ENCODE measurements around the gene DCST2. TPM values are rescaled to one million over a fixed set of nuclear protein-coding genes. Genes with fewer than 3 reads are reported as not detected.
A peak's percentile ranks its signal among the peaks of the same experiment; 100 is the strongest.

The DCST2 gene
- total and polyA plus RNA-seq, 9 of the 15 experiments (the other 6 are each of a cell fraction or from before 2014, with no cell fraction given), result 0.09 to 0.49 (median 0.11) TPM; not detected in 3

DNA sequence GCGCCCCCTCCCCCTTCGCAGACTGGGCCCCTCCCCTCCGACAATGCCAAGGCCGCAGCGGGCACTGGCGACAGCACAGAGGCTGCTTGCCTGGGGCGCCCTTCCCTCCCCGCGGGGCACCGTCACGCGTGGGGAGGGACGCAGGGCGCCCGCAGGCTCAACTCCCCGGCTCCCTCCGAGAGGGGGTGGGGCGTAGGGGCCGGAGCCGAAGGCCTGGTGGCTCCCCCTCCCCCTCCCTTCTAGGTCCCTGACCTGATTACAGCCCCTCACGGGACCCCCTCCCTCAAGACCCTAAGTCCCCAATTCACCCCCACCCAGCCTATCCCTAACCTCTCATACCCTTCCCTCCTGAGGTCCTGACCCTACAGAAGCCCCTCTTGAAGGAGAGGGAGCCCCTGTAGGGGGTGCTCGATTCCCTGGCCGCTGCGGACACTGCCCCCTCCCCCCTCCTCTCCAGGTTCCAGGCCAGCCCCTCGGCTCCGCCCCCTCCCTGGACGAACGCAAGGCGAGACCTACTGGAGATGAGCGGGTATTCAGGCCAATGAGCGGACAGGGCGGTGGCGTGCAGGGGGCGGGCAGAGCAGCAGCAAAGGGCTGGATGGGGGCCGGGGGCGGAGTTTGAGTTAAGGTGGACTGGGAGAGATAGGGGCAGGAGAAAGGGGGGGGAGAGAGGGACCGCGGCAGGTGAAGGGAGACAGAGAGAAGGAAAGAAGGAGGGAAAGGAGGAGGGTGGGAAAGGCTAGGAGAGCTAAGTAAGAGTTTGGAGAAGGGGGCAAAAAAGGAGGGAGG, 31.7 kb downstream of the DCST2 start (continued):
- TF ChIP-seq ZNF778 (CRISPR knock-in tag; IDR thresholded peaks at IDR 0.05) (no peak), SRF (CRISPR knock-in tag; IDR thresholded peaks at IDR 0.05) (peak in 1 of 2 experiments; percentile 43; a peak in 1 of 4 replicates), FOSL1 (tag; conservative IDR thresholded peaks at IDR 0.05) (no peak), SREBF1 (IDR thresholded peaks at IDR 0.05; ENCODE audit: borderline replicate concordance, low read depth, low read length) (no peak), TCF7L2 (IDR thresholded peaks at IDR 0.05; ENCODE audit: low read depth, low read length) (no peak), ZC3H11A (IDR thresholded peaks at IDR 0.05; ENCODE audit: low read depth, low read length) (0 out of 2 replicates have a peak, but pooled peaks have one; percentile 10), RBM25 (IDR thresholded peaks at IDR 0.05; ENCODE audit: low read depth, low read length, severe bottlenecking) (no peak), ESRRB (CRISPR knock-in tag; IDR thresholded peaks at IDR 0.05; ENCODE audit: borderline replicate concordance) (no peak)
- TF ChIP-seq, protein P1, sequence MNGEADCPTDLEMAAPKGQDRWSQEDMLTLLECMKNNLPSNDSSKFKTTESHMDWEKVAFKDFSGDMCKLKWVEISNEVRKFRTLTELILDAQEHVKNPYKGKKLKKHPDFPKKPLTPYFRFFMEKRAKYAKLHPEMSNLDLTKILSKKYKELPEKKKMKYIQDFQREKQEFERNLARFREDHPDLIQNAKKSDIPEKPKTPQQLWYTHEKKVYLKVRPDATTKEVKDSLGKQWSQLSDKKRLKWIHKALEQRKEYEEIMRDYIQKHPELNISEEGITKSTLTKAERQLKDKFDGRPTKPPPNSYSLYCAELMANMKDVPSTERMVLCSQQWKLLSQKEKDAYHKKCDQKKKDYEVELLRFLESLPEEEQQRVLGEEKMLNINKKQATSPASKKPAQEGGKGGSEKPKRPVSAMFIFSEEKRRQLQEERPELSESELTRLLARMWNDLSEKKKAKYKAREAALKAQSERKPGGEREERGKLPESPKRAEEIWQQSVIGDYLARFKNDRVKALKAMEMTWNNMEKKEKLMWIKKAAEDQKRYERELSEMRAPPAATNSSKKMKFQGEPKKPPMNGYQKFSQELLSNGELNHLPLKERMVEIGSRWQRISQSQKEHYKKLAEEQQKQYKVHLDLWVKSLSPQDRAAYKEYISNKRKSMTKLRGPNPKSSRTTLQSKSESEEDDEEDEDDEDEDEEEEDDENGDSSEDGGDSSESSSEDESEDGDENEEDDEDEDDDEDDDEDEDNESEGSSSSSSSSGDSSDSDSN (IDR thresholded peaks at IDR 0.05; ENCODE audit: borderline replicate concordance in 1 of 2, low read depth in 2 of 2, low read length in 2 of 2), result 0 out of 4 replicates have a peak, but pooled peaks of 1 of the 2 experiments have one; percentile 49
- TF ChIP-seq, protein P2, sequence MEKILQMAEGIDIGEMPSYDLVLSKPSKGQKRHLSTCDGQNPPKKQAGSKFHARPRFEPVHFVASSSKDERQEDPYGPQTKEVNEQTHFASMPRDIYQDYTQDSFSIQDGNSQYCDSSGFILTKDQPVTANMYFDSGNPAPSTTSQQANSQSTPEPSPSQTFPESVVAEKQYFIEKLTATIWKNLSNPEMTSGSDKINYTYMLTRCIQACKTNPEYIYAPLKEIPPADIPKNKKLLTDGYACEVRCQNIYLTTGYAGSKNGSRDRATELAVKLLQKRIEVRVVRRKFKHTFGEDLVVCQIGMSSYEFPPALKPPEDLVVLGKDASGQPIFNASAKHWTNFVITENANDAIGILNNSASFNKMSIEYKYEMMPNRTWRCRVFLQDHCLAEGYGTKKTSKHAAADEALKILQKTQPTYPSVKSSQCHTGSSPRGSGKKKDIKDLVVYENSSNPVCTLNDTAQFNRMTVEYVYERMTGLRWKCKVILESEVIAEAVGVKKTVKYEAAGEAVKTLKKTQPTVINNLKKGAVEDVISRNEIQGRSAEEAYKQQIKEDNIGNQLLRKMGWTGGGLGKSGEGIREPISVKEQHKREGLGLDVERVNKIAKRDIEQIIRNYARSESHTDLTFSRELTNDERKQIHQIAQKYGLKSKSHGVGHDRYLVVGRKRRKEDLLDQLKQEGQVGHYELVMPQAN (IDR thresholded peaks at IDR 0.05; ENCODE audit: borderline replicate concordance), result no peak
- TF ChIP-seq, protein P3, sequence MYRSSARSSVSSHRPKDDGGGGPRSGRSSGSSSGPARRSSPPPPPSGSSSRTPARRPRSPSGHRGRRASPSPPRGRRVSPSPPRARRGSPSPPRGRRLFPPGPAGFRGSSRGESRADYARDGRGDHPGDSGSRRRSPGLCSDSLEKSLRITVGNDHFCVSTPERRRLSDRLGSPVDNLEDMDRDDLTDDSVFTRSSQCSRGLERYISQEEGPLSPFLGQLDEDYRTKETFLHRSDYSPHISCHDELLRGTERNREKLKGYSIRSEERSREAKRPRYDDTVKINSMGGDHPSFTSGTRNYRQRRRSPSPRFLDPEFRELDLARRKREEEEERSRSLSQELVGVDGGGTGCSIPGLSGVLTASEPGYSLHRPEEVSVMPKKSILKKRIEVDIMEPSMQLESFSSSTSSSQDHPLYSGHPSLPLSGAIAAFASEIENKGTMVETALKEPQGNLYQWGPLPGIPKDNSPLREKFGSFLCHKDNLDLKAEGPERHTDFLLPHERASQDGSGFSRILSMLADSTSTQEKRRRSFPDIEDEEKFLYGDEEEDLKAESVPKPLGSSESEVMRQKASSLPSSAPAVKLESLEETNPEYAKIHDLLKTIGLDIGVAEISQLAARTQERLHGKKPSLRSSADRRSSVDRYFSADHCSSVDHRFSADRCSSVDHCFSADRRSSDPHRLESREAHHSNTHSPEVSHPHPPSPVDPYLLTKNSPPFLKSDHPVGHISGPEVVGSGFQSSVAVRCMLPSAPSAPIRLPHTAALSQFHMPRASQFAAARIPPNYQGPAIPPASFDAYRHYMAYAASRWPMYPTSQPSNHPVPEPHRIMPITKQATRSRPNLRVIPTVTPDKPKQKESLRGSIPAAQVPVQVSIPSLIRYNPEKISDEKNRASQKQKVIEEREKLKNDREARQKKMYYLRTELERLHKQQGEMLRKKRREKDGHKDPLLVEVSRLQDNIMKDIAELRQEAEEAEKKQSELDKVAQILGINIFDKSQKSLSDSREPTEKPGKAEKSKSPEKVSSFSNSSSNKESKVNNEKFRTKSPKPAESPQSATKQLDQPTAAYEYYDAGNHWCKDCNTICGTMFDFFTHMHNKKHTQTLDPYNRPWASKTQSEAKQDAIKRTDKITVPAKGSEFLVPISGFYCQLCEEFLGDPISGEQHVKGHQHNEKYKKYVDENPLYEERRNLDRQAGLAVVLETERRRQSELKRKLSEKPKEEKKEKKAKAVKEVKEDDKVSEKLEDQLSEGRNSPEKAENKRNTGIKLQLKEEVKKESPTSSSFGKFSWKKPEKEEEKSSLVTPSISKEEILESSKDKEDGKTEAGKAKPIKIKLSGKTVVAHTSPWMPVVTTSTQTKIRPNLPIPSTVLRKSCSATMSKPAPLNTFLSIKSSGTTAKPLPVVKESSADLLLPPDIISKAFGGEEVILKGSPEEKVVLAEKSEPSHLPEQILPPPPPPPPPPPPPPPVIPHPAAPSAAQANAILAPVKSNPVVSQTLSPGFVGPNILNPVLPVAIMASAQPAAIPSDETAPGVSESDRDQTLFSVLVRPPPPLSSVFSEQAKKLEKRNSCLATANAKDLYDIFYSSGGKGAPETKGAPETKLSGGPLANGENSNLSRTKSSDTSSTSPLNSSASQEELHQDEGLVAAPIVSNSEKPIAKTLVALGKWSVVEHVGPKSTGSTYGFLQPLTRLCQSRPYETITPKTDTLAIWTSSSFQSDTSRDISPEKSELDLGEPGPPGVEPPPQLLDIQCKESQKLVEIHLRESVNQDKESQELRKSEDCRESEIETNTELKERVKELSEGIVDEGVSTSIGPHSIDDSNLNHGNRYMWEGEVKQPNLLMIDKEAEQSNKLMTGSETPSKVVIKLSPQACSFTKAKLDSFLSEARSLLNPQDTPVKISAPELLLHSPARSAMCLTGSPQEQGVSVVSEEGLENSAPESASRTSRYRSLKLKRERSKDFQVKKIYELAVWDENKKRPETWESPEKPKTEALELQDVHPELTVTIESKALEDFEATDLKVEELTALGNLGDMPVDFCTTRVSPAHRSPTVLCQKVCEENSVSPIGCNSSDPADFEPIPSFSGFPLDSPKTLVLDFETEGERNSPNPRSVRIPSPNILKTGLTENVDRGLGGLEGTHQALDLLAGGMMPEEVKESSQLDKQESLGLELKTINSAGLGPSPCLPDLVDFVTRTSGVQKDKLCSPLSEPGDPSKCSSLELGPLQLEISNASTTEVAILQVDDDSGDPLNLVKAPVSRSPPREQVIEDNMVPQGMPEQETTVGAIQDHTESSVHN (IDR thresholded peaks at IDR 0.05; ENCODE audit: borderline replicate concordance in 1 of 2, low read depth in 1 of 2), result no peak

All from K562 (cell line).